HG03520 (cell line): ENCODE measurements around the gene SLC44A3.
A peak's percentile ranks its signal among the peaks of the same experiment; 100 is the strongest.

Experiments used
- ATAC-seq: cut with Tn5 transposase; IDR thresholded peaks from one replicate; pipeline ENCODE4 v1.9.1; 2021; ENCODE audit warnings: mild to moderate bottlenecking, moderate library complexity; ENCODE audit not compliant: unreplicated experiment

The SLC44A3 gene

DNA sequence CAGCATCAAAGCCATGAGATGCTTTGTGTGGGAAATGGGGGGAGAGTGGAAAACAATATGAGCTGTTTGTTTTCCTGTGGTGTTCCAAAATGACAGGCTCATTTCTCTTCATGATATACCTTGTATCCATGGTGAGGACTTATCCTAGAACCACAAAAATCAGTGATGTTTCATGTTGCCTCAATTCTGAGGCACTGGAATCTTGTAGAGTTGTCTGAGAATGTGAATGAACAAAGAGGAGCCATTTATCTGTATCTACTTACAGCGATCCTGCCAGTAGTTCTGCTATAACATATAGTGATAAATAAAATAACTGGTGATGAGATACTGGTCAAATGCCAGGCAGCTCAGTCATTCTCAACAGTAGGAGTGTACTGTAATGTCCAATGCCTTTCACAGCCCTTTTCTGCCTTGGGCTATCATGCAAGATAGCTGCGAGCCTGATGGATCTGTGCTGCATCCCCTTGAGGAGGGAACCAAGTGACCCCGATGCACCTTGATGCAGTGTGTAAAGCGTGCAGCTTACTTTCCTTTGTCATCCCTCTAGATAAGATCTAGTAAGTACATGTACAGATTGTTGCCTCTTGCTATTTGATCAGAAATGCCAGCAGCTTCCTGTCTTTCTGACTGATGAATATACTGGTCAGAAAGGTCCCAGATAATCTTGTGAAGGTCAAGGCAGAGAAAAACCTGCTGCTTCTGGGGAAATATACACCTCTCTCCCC is 52.8 kb downstream of the SLC44A3 start:
- no peak for ATAC-seq

DNA sequence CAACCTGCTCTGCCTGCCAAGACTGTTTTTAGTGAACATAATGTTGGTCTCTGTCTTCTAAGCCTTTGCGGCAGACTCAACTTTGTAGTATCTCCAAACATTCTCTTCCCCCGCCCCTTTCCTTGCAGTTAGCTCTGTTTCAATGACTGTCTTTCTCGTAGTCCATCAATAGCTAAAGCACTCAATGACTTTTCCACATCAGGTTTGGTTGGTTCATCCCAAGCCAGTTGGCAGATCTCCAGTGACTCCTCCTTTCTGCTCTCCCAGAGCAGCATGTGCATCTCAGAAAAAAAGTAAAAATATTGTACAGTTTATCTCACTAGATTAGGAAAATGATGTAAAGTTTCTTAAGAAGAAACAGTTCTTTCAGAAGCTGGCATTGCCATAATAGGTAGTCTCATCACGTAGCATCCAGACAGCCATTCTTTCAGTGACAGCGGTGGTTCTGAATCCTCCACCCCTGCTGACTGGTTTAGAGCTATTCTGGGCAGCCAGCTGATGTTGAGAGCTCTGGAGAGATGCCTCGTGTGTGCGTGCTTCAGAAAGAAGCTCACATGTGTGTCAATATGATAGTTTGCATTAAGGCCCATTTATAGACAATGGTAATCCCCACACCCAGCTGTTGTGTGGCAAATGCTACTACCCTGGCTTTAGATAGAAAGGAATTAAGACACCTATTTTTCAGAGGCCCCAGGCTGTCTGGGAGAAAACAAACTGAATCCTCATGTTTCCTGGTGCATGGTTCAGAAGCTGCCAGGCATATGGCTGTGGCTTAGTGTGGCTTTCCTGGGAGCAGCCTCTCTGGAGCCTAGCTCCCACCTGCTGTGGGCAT is 53.6 kb downstream of the SLC44A3 start:
- ATAC-seq = peak; percentile 64

DNA sequence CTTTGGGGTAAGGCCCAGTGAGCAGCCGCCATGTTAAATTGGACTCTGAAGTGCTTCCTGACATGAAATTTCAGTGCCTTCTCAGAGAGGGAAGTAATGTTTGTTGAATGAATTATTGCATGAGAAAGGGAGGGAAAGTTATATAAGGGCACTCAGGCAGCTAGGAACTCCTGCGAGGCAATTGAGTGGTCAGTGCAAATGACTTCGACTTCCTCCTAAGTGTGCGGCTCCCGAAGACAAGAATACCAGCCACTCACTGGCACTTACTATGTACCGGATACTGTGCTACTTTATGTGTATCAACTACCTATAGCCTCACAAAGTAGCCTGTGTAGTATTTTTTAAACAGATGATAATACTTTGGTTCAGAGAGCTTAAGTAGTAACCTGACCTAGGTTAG is 54.3 kb downstream of the SLC44A3 start:
- no peak for ATAC-seq

DNA sequence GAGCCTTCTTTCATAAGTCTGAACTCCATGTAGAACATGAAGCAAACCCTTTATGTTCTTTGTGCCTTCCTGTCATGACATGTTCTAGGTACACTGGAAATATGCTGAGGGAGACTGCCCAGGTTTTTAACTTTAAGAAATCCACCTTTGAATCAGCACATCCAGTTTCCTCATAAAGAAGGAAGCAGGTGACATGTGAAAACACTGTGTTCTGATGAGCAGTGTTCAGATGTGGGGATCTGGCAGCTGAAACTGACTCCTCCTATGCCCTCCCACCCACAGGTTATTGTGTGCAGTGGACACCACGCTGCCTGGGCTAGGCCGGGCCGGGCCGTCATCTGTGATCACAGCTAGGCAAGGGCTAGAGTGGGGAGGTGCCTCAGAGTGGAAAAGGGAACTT is 55.6 kb downstream of the SLC44A3 start:
- no peak for ATAC-seq

DNA sequence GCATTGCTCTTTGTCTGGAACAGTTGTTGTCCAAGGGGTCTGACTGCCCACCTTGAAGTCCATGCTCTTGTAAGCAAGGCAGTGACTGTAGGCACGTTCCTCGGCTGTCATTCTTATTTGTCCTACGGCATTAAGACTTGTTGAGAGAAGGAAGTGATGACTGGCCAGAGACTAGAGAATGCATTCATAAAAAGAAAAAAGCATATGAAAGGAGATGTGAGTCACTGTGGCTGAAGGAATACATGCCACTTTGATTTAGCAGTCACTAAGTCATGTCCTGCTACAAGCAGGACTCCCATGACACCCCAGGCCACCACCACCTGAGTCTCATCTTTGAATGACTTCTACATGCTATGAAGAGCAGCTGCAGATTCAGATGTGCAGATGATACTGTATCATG is 56.2 kb downstream of the SLC44A3 start:
- no peak for ATAC-seq

DNA sequence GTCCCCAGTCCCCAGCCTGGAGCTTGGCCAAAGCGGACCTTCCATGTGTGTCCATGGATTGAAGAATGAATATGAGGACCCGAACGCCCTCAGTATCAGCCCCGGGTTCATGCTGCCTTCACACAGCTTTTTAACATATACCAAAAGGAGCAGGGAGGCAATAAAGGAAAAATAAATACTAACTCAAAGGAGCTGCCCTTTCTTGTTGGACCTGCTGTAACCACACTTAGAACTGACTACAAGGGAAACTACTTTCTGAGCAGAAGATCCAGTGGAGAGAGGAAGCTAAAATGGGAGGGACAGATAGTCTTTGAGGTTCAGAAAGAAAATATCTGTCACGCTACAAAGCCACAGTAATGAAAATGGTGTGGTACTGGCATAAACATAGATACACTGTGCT is 58.2 kb downstream of the SLC44A3 start:
- no peak for ATAC-seq

DNA sequence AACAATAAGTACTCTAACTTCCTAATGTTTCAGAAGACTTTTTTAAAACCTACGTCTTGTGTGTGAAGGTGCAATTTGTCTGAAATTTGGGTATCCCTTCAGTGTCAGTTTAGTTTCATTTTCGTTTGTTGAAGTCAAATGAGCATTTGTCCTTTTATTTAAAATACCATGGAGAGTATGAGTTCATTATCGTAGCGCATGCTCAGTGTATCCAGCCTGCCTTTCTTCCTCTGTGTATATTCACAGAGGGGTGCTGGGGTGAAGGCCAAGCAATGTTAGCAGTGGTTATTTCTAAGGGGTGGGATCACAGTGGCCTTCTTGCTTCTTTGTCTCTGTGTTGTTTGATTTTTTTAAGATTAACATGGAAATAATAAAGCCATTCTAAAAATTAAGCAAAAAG is 63.5 kb downstream of the SLC44A3 start:
- ATAC-seq = peak; percentile 61

DNA sequence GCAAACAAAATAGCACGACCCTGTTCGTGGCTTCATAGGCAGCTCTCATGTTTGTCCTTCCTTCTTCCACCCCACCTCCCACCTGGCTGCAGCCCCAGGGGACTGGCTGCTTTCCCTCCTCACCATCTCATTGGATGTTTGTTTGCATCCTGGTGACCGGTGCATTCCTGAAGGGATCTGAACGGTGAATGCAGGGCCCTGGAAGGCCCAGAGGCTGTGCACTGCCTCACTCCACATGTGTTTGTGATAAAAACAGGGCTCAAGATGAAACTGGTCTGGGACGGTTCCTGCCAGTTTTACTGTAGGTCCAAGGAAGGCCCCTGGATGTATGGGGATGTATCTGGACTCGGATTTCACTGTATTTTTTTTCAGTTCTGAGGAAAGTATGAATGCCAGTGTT is 63.9 kb downstream of the SLC44A3 start:
- no peak for ATAC-seq

DNA sequence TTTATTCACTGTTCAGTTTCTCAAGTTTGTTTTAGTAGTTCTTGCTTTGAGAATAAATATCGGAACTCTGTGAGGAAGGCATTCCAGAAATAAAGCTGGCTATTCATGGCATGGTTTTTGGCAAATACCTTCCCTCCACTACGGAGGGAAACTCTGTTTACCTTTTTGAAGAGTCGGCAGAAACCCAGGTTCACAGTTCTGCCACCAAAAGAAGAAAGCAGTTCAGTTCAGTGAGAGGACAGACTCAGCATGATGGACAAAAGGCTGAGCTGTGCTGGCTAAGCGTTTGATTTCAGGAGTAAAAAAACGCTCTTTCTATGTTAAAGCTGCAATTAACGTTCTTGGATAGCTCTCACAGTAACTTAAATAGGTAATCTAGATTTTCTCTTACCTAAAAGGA is 64.3 kb downstream of the SLC44A3 start:
- ATAC-seq = no peak

DNA sequence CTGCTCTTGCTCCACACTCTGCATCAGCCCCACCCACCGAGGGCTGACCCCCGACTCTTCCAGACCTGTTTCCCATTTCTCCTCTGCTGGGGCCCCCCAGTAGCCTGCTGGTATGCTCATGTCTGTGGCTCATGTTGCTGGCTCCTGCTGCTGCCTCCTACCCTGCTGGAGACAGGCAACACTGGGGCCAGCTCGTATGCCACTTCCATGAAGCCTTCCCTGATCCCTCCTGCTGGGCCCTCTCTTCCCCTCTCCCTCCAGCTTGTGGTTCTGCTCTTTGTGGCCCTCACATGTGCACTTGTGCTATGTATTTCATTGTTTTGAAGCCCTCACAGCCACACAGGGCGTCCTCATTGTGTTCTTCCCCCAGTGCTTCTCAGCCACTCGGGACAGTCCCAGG is 66.2 kb downstream of the SLC44A3 start:
- no peak for ATAC-seq

DNA sequence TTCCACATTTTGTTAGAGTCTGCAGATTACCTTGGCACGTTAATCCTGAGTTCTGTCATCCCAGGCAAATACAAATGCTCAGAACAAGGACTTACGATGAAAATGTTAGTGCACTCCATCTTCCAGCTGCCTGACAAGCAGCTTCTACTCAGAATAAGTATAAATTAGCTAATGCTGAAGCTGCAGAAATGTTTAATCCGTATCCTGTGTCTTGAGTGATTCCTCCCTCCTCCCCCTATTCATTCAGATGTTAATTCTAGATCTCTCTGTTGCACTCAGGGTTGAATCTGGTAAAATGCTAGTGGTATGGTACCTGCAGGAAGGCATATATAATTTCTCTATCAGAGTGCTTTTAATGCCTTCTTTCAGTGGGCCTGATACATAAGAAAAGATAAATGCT is 66.9 kb downstream of the SLC44A3 start:
- ATAC-seq = no peak

DNA sequence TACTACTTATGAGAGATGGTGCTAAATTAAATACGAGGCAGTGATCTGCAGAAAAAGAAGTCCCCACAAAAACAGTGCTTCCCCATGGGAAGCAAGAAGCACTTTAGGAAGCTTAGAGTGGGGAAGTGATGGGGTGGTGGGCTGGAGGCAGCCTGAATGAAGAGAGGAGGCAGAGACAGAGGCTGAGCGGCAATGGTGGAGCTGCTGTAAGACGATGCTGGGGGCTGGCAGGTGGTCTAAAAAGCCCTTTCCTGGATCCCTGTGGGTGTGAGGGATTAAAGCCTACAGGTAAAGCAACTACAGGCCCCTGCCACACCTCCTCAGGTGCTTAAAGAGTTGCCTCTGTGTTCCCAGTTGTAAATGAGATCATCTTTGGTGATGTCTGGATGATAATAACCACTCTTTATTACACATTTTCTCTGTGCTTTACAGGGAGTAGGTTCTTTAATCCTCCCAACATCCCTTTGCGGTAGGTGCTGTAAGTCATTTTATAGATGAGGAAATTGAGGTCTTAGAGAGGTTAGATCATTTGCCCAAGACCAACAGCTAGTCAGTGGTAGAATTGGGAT is 67.5 kb downstream of the SLC44A3 start:
- ATAC-seq = no peak

DNA sequence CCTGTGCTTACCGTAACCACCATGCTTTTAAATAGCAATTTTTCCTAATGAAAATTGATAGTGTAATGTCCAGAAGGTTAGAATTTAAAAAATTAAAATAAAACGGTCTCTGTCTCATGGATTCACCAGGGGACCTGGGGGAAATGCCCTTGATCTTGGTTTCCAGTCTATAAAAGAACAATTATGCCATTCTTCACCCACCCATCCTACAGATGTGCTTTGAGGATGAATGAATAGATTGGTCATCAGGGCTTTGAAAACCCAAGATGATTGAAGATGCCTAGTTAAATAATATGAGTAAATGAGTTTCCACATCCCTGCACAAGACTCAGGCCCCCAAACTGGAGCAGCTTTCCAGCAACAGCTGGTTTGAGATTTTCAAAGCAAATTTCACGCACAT is 68.0 kb downstream of the SLC44A3 start:
- no peak for ATAC-seq

DNA sequence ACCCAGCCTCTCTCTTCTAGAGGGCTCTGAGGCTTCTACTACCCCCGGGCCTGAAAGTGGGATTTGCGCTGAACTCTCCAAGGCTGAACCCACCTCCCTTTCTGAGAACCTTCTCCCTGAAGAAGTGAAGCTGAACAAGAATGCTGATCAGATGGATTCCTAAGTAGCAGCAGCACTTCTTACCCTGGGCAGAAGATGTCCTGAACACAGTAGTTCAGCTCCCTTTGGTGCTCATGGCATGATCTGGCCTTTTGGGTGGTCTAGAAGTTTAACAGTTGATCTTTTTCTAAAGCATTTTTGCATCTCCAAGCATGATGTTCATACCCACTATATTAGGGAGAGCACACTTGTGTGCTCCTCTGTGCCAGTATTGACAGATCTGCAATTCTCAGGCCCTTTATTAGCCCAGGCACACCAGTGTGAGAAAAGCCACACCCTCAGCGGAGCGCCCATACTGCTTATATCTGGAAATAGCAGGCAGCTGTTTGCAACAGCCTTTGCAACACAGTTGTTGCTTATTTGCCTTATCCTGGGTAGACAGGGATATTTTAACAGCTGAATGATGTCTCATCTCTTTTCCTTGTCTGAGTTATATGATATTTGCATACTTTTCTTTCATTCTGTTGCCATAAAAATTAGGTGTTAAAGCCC is 72.6 kb downstream of the SLC44A3 start:
- ATAC-seq = no peak

DNA sequence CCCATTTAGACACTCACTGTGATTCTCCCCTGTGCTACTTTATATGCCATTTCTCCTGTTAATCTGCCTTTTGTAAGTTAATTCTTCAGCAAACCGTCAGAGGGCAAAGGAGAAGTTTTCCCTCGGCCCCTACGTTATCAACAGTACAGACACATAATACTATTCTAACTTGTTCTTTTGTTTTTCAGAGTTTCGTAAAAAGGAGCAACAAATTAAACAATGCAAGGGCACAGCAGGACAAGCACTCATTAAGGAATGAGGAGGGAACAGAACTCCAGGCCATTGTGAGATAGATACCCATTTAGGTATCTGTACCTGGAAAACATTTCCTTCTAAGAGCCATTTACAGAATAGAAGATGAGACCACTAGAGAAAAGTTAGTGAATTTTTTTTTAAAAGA is 74.5 kb downstream of the SLC44A3 start:
- ATAC-seq = no peak

DNA sequence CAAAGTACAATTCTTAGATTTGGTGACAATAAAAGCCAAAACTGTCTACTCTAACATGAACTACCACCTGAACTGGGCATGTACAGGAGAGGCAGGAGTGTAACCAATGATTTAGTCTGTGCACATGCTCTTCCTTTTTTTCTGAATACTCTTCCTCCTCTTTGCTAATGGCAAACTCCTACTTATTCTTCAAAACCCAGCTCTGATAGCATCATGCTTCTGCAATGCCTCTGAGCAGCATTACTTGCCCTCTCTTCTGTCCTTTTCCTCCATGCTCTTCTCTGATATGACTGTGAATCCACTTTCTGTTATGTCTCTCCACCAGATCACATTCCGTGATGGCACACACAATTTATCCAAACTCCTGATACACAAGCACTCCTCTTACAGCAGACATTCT is 75.4 kb downstream of the SLC44A3 start:
- ATAC-seq = no peak

DNA sequence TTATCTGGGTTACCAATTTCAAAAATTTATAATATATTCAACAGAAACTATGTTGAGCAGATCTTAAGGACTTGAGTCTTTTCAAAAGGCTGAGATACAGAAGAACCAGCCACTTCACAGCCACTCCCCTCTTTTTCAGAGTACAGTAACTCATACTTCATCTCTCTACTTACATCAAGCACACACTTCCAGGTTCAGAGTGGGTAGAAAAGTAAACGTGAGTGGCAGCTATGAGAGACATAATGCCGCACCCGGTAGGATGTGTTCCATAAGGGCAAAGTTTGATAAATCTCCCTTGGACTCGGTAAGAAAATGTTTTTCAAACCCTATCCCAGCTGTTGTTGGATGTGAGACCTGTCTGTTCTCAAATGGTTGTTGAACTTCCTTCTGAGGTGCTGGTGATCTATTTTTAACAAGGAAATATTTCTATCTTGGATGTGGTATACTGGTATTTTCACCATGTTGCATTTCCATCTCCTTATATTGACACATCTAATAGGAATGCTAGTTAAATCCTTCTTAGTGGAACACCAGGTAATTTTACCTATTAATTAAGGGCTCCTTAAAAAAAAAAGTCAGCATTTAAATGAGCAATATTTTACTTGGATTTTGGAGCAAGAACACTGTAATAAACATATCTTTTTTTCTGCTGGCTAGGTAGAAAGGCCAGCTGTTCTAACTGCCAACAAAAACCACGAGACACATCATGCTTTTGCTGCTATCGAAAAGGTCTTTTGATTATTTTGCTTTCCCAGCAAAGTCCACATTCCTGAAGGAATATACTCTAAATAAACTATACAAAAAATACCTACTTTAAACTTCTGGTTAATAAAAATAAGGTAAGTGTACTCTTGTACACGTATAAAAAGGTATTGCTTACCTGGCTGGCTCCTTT is 78.6 kb downstream of the SLC44A3 start:
- no peak for ATAC-seq

DNA sequence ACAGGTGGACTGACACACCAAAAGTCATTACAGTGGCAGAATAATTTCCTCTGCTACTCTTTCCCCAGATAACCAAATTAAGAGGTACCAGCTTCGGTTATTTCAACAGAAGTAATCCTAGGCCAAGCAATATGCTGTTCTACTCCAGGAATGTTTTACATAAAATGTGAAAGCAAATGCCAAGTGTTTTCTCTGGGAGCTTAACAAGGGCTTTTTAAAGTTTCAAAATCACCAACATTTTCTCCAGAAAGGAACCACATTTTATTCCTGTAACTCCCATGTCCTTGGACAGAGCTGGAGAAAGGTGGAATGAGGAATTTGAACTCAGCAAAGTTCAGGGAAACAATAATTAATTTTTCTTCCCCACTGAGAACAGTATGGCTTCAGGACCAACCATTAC is 79.6 kb downstream of the SLC44A3 start:
- no peak for ATAC-seq

DNA sequence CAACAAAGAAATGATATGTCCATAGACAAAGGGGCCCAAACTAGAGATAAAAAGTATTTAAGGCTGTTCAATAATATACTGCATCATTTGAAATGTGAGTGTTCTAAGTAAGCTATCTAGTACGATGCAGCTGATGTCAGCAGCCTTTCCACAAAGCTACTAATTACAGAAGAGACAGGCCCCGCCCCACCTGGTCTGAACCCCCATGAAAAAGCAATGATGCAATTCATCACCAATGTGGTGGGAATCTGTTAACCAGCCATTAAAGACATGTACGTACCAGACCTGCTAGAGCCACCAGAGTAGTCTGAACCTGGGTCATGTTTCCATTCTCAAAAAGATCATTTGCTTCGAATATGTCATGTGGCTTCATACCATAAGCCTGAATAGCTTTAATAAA is 81.7 kb downstream of the SLC44A3 start:
- no peak for ATAC-seq

DNA sequence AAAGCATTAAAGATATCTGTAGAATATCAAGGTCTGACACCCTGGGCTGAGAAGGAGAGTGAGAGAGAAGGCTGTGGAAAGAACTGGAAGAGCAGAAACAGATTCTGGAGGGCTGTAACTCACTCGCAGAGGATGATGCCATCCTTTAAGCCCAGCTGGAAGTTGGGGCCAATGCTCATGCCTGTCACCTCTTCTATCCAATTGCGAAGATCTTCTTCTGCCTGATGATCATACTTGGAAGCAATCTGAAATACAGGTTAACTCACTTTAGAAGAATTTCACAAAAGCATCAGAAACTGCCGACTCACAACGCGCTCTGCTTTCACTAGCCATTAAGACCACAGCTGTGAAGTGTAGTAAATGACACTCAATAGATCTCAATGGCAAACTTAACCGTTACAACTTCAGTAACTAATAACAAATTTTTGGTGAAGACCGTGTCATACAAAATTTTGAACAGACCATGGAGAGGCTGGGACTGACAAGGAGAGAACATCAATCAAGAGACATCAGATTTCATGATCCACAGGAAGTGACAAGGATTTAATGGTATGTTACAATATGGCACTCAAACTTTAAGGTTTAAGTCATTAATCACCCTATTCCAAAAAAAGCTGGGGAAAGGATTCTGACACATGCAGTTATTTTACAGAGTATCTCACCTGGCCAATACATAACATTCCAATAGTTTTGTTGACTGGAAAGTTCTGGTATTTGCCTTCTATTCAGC is 83.3 kb downstream of the SLC44A3 start:
- no peak for ATAC-seq
